GM23338 (cell line): ENCODE measurements around the gene PABPC3. TPM values are rescaled to one million over a fixed set of nuclear protein-coding genes. Genes with fewer than 3 reads are reported as not detected.

ENCODE experiments used
- ATAC-seq: fragments of 200-7000 bp; cut with Tn5 transposase; 3 replicates; pipeline ENCODE4 v1.9.1; 2020
- DNase-seq: peaks from one replicate; pipeline ENCODE4 v3.0.0-alpha.2; 2015; ENCODE audit warnings: low spot score
- H2AFZ ChIP-seq: fragments of 200-600 bp; sonication (generic); 2 replicates; pipeline ENCODE4 v1.8.0; 2016; ENCODE audit warnings: antibody characterized with exemption, mild to moderate bottlenecking, moderate library complexity
- H3F3A ChIP-seq: fragments of 200-600 bp; sonication (generic); replicated peaks from 2 replicates; pipeline ENCODE4 v1.8.0; 2017; ENCODE audit warnings: antibody characterized with exemption, mixed run types, low read depth
- H3K27ac ChIP-seq: fragments of 200-600 bp; sonication (generic); 2 replicates; pipeline ENCODE4 v1.6.1; 2016; ENCODE audit warnings: low read depth
- H3K27me3 ChIP-seq: fragments of 200-600 bp; sonication (generic); 2 replicates; pipeline ENCODE4 v1.8.0; 2016; ENCODE audit warnings: mild to moderate bottlenecking, mixed run types, moderate library complexity; ENCODE audit not compliant: insufficient read depth
- H3K36me3 ChIP-seq: fragments of 200-600 bp; sonication (generic); 2 replicates; pipeline ENCODE4 v1.8.0; 2016; ENCODE audit warnings: mild to moderate bottlenecking; ENCODE audit not compliant: insufficient read depth
- H3K4me1 ChIP-seq: fragments of 200-600 bp; sonication (generic); 2 replicates; pipeline ENCODE4 v1.8.0; 2016; ENCODE audit warnings: mild to moderate bottlenecking, moderate library complexity; ENCODE audit not compliant: insufficient read depth
- H3K4me2 ChIP-seq: fragments of 200-600 bp; sonication (generic); 2 replicates; pipeline ENCODE4 v1.7.1; 2017; ENCODE audit warnings: mixed run types
- H3K4me3 ChIP-seq: fragments of 200-600 bp; sonication (generic); 2 replicates; pipeline ENCODE4 v1.6.1; 2016; ENCODE audit warnings: mixed run types
- H3K79me2 ChIP-seq: fragments of 200-600 bp; sonication (generic); replicated peaks from 2 replicates; pipeline ENCODE4 v1.8.0; 2017; ENCODE audit warnings: mild to moderate bottlenecking; ENCODE audit not compliant: insufficient read depth
- H3K9me2 ChIP-seq: fragments of 200-600 bp; sonication (generic); 2 replicates; pipeline ENCODE4 v1.8.0; 2017; ENCODE audit not compliant: insufficient read depth
- H4K20me1 ChIP-seq: fragments of 200-600 bp; sonication (generic); replicated peaks from 2 replicates; pipeline ENCODE4 v1.8.0; 2017; ENCODE audit warnings: mild to moderate bottlenecking; ENCODE audit not compliant: insufficient read depth
- H3K27ac Mint-ChIP-seq: 2 replicates; pipeline ENCODE4 v1.8.0; 2020; ENCODE audit warnings: inconsistent platforms, mild to moderate bottlenecking, moderate library complexity, mixed read lengths
- H3K27me3 Mint-ChIP-seq: 3 replicates; pipeline ENCODE4 v1.8.0; 2022; ENCODE audit warnings: low read depth, mild to moderate bottlenecking, moderate library complexity, mixed read lengths, inconsistent platforms; ENCODE audit not compliant: insufficient read depth, poor library complexity
- H3K36me3 Mint-ChIP-seq: 3 replicates; pipeline ENCODE4 v1.8.0; 2021; ENCODE audit warnings: low read depth, mild to moderate bottlenecking, inconsistent platforms, moderate library complexity, mixed read lengths
- H3K4me1 Mint-ChIP-seq: 3 replicates; pipeline ENCODE4 v1.8.0; 2020; ENCODE audit warnings: mild to moderate bottlenecking, inconsistent platforms, mixed read lengths
- H3K4me3 Mint-ChIP-seq: 3 replicates; pipeline ENCODE4 v1.8.0; 2021; ENCODE audit warnings: moderate library complexity, mild to moderate bottlenecking, inconsistent platforms, mixed read lengths
- H3K9me3 Mint-ChIP-seq: 3 replicates; pipeline ENCODE4 v1.8.0; 2020; ENCODE audit warnings: moderate library complexity, mild to moderate bottlenecking, inconsistent platforms, mixed read lengths
- CREB1 ChIP-seq: fragments of 250-450 bp; sonication (Bioruptor Pico); IDR thresholded peaks from 2 replicates; pipeline ENCODE4 v1.5.0; 2020; ENCODE audit warnings: low read depth, mild to moderate bottlenecking, moderate library complexity
- EZH2 ChIP-seq: fragments of 200-600 bp; sonication (generic); IDR thresholded peaks from one replicate; pipeline ENCODE4 v1.8.0; 2017; ENCODE audit warnings: antibody characterized with exemption, mild to moderate bottlenecking, low read depth; ENCODE audit not compliant: unreplicated experiment
- EZH2phosphoT487 ChIP-seq: fragments of 200-600 bp; sonication (generic); IDR thresholded peaks from one replicate; pipeline ENCODE4 v1.8.1; 2018; ENCODE audit warnings: antibody characterized with exemption; ENCODE audit not compliant: unreplicated experiment
- JUNB ChIP-seq: IDR thresholded peaks from one replicate; pipeline ENCODE4 v1.6.1; 2016; ENCODE audit warnings: antibody characterized with exemption; ENCODE audit not compliant: unreplicated experiment
- NANOG ChIP-seq: IDR thresholded peaks from 2 replicates; pipeline ENCODE4 v1.6.1; 2016; ENCODE audit warnings: antibody characterized with exemption, borderline replicate concordance
- POLR2AphosphoS5 ChIP-seq: IDR thresholded peaks from 2 replicates; pipeline ENCODE4 v1.6.1; 2016; ENCODE audit warnings: antibody characterized with exemption, low read depth
- STAT1 ChIP-seq: IDR thresholded peaks from one replicate; pipeline ENCODE4 v1.6.1; 2016; ENCODE audit warnings: antibody characterized with exemption; ENCODE audit not compliant: unreplicated experiment
- ZNF114 ChIP-seq: fragments of 250-450 bp; sonication (Bioruptor Pico); IDR thresholded peaks from 2 replicates; pipeline ENCODE4 v1.5.0; 2020; ENCODE audit warnings: mild to moderate bottlenecking, moderate library complexity
- ZNF462 ChIP-seq: fragments of 250-450 bp; sonication (Bioruptor Pico); IDR thresholded peaks from 2 replicates; pipeline ENCODE4 v1.5.0; 2020; ENCODE audit warnings: mild to moderate bottlenecking, moderate library complexity
- polyA plus RNA-seq: library from polyadenylated mRNA; unstranded; fragments of >200 nt; fragmentation: Nextera tagmentation; extraction: Ambion mirVana; gene quantifications from 2 replicates; pipeline ENCODE4 v1.2.1, GENCODE V29; 2016
- total RNA-seq: library from RNA; depleted of rRNA; stranded (reverse); fragments of >200 nt; shearing (Covaris generic); gene quantifications from 2 replicates; pipeline ENCODE4 v1.2.3, GENCODE V29; 2014
- TF ChIP-seq, protein P1 (sequence below), 2 experiments: fragments of 200-600 bp in 1 of 2; sonication (generic) in 1 of 2; conservative IDR thresholded peaks; 2 replicates each; pipeline versions ENCODE4 v1.5.1 to v1.6.1; 2016 to 2017; ENCODE audit warnings: antibody characterized with exemption in 2 of 2, low read depth in 2 of 2, mild to moderate bottlenecking in 2 of 2, moderate library complexity in 1 of 2
- TF ChIP-seq, protein P2 (sequence below): IDR thresholded peaks from one replicate; pipeline ENCODE4 v1.6.1; 2018; ENCODE audit warnings: antibody characterized with exemption; ENCODE audit not compliant: unreplicated experiment

Gene PABPC3
- total and polyA plus RNA-seq, 2 experiments from 2014 or later, result 0.55 to 1.2 TPM

- no peak for TF ChIP-seq NANOG
- no peak for TF ChIP-seq CREB1 (CRISPR knock-in tag)
- no peak for TF ChIP-seq ZNF114 (CRISPR knock-in tag)
- TF ChIP-seq, protein P1, sequence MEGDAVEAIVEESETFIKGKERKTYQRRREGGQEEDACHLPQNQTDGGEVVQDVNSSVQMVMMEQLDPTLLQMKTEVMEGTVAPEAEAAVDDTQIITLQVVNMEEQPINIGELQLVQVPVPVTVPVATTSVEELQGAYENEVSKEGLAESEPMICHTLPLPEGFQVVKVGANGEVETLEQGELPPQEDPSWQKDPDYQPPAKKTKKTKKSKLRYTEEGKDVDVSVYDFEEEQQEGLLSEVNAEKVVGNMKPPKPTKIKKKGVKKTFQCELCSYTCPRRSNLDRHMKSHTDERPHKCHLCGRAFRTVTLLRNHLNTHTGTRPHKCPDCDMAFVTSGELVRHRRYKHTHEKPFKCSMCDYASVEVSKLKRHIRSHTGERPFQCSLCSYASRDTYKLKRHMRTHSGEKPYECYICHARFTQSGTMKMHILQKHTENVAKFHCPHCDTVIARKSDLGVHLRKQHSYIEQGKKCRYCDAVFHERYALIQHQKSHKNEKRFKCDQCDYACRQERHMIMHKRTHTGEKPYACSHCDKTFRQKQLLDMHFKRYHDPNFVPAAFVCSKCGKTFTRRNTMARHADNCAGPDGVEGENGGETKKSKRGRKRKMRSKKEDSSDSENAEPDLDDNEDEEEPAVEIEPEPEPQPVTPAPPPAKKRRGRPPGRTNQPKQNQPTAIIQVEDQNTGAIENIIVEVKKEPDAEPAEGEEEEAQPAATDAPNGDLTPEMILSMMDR (conservative IDR thresholded peaks at IDR 0.05; ENCODE audit: low read depth in 2 of 2), result no peak
- no peak for TF ChIP-seq POLR2AphosphoS5
- TF ChIP-seq, protein P2, sequence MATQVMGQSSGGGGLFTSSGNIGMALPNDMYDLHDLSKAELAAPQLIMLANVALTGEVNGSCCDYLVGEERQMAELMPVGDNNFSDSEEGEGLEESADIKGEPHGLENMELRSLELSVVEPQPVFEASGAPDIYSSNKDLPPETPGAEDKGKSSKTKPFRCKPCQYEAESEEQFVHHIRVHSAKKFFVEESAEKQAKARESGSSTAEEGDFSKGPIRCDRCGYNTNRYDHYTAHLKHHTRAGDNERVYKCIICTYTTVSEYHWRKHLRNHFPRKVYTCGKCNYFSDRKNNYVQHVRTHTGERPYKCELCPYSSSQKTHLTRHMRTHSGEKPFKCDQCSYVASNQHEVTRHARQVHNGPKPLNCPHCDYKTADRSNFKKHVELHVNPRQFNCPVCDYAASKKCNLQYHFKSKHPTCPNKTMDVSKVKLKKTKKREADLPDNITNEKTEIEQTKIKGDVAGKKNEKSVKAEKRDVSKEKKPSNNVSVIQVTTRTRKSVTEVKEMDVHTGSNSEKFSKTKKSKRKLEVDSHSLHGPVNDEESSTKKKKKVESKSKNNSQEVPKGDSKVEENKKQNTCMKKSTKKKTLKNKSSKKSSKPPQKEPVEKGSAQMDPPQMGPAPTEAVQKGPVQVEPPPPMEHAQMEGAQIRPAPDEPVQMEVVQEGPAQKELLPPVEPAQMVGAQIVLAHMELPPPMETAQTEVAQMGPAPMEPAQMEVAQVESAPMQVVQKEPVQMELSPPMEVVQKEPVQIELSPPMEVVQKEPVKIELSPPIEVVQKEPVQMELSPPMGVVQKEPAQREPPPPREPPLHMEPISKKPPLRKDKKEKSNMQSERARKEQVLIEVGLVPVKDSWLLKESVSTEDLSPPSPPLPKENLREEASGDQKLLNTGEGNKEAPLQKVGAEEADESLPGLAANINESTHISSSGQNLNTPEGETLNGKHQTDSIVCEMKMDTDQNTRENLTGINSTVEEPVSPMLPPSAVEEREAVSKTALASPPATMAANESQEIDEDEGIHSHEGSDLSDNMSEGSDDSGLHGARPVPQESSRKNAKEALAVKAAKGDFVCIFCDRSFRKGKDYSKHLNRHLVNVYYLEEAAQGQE, result no peak
These were observed 20.1 kb downstream of the PABPC3 start (continued) for GRCh38 chr13:25116044-25116443.

GRCh38 chr13:25117312-25117711, 21.4 kb downstream of the PABPC3 start:
- peak overlapping the region; percentile 81; the same call in 1 of the 2 replicates for H3K27ac Mint-ChIP-seq
- H3K4me1 Mint-ChIP-seq, result peaks cover 45% of the 10 kb centered on the region
- Histone ChIP-seq H3F3A (no peaks in the 10 kb centered on the region), H2AFZ (peak overlapping the region; percentile 97), H3K36me3 (no peaks in the 10 kb centered on the region), H3K9me2 (no peaks in the 10 kb centered on the region), H3K27me3 (no peaks in the 10 kb centered on the region), H3K79me2 (no peaks in the 10 kb centered on the region), H4K20me1 (no peaks in the 10 kb centered on the region), H3K4me1 (peaks cover 9% of the 10 kb centered on the region), H3K4me3 (no peak overlapping the region), H3K27ac (no peak overlapping the region), H3K4me2 (no peak overlapping the region)
- H3K9me3 Mint-ChIP-seq, result peaks cover 10% of the 10 kb centered on the region
- DNase-seq (no peak), ATAC-seq (no peak; the same call in 2 of the 3 replicates)
- H3K4me3 Mint-ChIP-seq, result no peak overlapping the region
- peaks cover 10% of the 10 kb centered on the region; the same call in 2 of the 3 replicates for H3K36me3 Mint-ChIP-seq
- peaks cover 16% of the 10 kb centered on the region for H3K27me3 Mint-ChIP-seq
- TF ChIP-seq, protein P1 (conservative IDR thresholded peaks at IDR 0.05; ENCODE audit: low read depth in 2 of 2), result no peak
- TF ChIP-seq JUNB (no peak), NANOG (no peak), EZH2 (no peak), POLR2AphosphoS5 (no peak), STAT1 (no peak), ZNF462 (CRISPR knock-in tag) (no peak), EZH2phosphoT487 (no peak), CREB1 (CRISPR knock-in tag) (no peak)
